Ramos (cell line): ENCODE data around the gene TSN.

Source experiments
- in situ Hi-C: fragments of 300-500 bp; cut with MboI; formaldehyde crosslinking; loops from one replicate; pipeline ENCODE4 v1.14.3; 2022; ENCODE audit warnings: low sequenced_read_pairs; ENCODE audit not compliant: unreplicated experiment

The TSN gene

DNA sequence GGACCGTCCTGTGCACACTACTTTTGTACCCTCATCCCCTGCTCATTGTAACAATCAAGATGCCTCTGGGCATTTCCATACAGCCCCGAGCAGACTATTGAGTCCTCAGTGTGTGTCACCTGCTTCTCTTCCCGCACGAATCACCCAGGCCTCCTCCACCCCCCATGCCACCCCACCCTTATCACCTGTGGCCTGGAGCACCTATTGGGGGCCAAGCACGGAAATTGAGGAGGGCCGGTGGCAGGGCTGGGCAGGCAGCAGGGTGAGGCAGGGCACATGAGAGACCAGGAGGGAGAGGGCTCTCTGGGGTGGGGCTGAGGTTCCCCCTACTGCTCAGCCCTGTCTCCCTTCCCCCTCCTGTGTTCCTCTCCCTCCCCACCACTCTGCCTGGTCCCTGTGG, 14.5 kb upstream of the TSN start:
- in situ Hi-C loops = no loop called here

DNA sequence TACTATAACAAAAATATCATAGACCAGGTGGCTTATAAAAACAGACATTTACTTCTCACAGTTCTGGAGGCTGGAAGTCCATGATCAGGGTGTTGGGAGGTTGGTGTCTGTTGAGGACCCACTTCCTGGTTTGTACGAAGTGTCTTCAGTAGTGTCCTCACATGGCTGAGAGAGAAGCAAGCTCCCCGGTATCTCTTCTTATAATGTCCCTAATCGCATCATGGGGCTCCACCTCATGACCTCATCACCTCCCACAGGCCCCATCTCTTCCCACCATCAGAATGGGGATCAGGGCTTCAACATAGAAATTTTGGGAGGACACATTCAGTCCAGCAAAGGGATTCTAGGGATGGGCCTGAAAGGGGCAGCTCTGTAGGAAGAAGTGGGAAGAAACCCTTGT, 14.0 kb upstream of the TSN start:
- in situ Hi-C loops = no loop called here

- in situ Hi-C loops = no loop called here
Measured at GRCh38 chr2:121746071-121746578, 9.3 kb upstream of the TSN start.

- in situ Hi-C loops = no loop called here
Measured at GRCh38 chr2:121748202-121748601, 7.2 kb upstream of the TSN start.

DNA sequence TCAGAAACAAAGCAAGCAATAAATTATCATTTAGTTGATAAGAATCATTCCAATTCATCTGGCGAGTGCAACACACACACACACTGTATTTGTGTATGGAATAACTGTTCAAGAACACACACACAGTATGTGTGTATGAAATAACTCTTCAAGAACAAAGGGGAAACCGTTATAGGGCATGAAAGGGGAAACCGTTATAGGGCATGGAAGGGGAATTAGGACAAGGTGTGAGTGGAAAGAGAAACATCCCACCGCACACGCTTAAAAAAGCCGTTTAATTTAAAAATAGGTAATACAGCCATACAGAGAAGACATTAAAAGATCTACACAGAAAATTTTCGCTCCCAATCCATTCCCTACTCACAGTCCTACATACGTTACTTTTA, 607 bp upstream of the TSN start:
- in situ Hi-C loops = no loop called here

DNA sequence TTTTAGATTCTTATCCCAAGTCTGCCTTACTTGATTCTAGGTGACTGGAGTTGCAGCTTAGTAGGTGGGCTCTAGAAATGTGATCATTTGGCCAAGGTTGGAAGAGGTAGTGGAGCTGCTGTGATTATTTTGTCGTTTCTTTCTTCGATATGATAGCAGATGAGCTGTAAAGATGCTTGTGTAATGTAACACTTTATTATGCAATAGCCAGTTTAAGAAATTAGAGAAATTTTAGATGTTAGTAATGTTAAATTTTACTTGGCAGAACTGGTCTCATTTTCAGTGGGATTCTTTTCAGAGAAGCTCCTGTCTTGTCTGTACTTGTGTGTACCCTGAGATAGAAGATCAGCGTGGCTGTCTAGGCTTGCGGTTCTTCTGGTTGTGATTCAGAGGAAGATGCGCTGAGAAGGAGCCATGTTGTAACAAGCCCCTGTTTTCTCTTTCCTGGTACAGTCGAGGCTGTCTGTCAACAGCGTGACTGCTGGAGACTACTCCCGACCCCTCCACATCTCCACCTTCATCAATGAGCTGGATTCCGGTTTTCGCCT, 9.3 kb downstream of the TSN start:
- in situ Hi-C loops = no loop called here

DNA sequence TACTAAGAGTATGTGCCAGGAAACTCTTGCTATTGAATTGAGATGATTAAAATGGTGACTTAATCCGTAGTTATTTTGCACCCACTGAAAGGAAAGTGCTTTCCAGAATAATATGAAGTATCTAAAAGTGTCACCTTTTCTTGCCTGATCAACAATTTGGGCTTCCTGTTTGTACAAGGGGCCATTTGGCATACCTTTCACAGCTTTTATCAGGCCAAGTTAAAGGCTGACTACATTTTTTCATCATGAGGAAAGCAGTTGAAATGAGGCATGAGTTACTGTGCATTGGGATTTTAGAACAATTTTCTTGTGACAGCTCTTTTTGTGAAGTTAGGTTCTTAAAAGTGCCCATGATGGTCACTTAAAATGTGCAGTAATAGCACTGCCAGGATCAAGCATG, 11.2 kb downstream of the TSN start:
- in situ Hi-C loops = no loop called here

DNA sequence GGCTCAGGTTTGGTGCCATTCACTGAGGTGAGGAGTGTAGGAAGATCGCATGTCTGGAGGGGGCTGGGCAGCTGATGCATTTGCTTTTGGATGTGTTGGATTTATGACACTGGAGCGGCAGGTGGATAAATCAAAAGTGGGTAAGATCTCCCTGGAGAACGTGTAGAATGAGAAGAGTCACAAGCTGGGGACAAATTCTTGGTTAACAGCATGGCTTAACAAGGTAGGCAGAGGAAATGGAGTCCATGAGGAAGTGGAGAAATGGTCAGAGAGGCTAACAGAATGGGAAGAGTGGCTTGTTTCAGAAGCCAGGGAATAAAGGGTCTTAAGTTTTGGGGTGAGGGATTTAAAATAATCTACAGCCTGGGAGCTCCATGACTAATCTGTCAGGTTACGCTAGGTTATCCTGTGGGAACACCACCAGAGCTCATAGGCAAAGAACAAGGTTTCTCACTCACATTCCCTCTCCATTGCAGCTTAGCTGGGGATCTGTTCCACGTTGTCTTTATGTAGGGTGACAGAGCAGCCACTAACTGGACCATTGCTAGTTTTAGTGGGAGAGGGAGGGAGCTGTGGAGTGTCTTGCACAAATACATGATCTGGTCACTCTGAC, 12.8 kb downstream of the TSN start:
- in situ Hi-C loops = no loop called here

GRCh38 chr2:121771976-121772742, 16.7 kb downstream of the TSN start:
- in situ Hi-C loops = no loop called here

DNA sequence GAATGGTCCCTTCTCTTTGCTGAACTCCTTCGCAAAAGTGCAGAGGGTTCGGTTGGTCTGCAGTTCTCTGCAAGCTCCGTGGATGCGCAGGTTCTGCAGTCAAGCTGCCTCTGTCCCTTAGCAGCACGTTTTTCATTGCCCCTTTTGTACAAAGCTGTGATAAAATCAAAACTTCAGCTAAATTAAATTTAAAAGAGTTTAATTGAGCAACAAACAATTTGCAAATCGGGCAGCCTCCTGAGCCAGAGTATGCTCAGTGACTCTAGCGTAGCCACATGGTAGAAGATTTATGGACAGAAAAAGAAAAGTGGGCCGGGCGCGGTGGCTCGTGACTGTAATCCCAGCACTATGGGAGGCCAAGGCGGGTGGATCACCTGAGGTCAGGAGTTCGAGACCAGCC, 18.8 kb downstream of the TSN start:
- in situ Hi-C loops = no loop called here

DNA sequence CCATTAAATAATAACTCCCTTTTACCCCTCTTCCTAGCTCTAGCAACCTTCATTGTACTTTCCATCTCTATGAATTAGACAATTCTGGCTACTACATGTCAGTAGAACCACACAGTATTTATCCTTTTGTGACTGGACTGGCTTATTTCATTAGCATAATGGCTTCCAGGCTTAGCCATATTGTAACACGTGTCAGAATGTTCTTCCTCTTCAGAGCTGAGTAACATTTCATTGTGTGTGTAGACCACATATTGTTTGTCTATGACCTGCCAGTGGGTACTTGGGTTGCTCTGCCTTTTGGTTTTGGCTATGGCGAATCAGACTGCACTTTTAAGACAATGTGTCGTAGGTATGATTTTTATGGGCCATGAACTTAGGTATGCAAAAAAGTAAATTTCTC, 20.9 kb downstream of the TSN start:
- in situ Hi-C loops = no loop called here

GRCh38 chr2:121776885-121777698, 21.6 kb downstream of the TSN start:
- in situ Hi-C loops = no loop called here

DNA sequence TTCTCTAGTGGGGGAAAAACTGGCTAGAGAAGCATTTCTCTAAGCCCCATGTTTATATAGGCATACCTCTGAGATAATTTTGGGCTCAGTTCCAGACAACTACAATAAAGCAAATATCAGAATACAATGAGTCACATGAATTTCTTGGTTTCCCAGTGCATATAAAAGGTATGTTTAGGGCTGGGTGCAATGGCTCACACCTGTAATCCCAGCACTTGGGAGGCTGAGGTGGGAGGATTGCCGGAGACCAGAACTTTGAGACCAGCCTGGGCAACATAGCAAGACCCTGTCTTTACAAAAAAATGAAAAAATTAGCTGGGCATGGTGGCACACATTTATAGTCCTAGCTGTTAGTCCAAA, 22.2 kb downstream of the TSN start:
- in situ Hi-C loops = no loop called here

DNA sequence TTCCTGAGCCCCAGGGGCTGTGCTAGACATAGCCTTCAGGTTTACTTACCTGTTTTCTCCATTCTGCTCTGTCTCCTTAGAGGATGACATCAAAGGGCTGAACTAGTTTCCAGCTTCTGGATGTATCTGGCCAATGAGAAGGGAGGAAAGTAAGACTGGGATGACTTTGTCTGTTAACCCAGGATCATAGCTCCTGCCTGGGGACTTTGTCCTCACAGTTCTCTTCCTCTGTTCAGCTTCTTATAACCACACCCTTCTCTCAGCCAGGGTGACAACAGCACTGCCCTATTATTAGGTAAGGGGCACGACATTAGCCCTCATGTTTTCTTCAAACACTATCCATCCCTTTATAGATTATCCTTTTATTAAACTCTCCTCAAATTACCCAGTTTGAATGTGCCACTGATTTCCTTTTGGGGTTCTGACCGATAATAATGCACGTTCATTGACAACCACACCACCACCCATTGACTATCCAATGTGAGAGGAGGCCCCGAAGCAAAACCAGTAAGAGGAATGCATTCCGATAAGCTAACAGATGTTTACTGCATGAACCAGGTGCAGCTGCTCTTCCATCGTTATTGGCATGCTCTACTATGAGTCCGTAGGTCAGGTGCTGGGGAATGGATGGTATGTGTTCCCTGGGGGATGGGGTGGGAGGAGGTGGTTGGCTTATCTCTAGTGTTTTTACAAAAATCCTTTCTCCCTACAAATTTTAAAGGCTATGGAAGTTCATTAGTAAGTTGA, 23.5 kb downstream of the TSN start:
- in situ Hi-C loops = no loop called here

DNA sequence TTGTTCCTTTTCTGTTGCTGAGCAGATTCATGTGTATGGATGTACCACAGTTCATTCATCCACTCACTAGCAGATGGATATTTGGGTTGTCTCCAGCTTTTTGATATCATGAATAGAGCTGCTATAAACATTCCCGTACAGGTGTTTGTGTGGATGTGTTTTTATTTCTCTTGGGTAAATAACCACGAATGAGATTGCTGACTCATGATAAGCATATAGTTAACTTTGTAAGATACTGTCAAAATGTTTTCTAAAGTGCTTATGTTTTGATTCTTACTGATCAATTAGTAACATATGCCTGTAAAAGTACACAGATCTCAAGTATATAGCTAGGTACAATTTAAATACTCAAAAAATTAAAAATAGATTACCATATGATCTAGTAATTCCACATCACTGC, 27.7 kb downstream of the TSN start:
- in situ Hi-C loops = no loop called here

GRCh38 chr2:121788685-121789084, 33.2 kb downstream of the TSN start:
- in situ Hi-C loops = no loop called here

- in situ Hi-C loops = no loop called here
Measured at GRCh38 chr2:121790276-121790956, 35.0 kb downstream of the TSN start.

DNA sequence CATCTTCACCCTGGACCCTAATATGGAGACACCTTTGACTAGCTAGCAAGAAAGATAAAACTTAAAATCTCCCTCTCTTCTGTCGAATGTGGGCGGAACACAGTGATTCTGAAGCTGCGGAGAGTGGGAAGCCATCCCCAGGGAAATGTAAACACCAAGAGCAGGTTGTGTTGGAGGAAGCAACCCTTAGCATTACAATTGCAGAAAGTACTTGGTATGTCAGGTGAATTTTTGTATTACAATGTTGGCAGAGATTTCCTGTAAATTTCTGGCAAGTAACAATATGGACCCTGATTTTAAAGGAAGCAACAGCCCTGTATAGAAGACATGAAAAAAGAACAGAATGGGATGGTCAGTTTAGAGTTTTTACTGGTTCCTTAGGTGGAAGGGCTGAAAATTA, 35.8 kb downstream of the TSN start:
- in situ Hi-C loops = no loop called here

DNA sequence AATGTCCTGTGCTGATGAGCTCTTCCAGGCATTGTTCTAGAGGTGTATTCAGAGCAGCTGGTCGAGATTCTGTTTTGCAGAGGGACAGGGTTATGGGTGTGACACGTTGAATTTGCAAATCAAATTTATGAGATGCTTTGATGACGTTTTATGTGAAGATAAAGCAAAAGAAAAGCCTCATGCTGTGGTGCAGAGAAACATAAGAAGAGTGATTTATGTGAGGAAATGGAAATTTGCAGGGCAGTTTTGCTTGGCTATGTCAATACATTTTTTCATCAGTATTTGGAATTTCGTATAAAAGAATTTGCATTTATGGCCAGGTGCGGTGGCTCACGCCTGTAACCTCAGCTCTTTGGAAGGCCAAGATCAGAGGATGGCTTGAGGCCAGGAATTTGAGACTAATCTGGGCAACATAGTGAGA, 36.4 kb downstream of the TSN start:
- in situ Hi-C loops = no loop called here

DNA sequence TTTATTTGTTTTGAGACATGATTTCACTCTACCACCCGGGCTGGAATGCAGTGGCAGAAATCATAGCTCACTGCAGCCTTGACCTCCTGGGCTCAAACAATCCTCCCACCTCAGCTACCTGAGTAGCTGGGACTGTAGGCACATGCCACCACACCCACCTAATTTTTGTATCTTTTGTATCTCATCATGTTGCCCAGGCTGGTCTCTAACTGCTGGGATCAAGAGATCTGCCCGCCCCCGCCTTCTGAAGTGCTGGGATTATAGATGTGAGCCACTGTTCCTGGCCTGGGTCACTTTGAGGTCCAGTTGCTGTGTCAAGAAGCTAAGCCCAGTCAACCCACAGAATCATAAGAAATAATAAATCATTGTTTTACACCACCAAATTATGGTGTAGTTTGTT, 38.4 kb downstream of the TSN start:
- in situ Hi-C loops = no loop called here
